ENCODE measurements around the gene IPO4.

Gene IPO4

GRCh38 chr14:24146453-24146977, 42.1 kb downstream of the IPO4 start, which contains the start of gene PSME2:
Gene PSME2, minus strand, starts transcription at chr14:24146610. Its CDS starts 29 bp downstream, at chr14:24146581.
- Histone ChIP-seq H3K36me3 (ENCODE audit: insufficient read depth, low read length) (peaks cover 22% of the 10 kb centered on the region; the same call in 1 of the 2 replicates), H3K9me3 (ENCODE audit: low read depth, low read length) (no peaks in the 10 kb centered on the region), H3K4me3 (peak within 1 kb of the TSS; percentile 99), H3K9ac (ENCODE audit: insufficient read length) (peak within 1 kb of the TSS; percentile 79), H3K27ac (peak within 1 kb of the TSS; percentile 62; the same call in 1 of the 2 replicates)
- DNase-seq (ENCODE audit: low read depth, low spot score): no peak
- TF ChIP-seq POLR2AphosphoS5 (IDR thresholded peaks at IDR 0.05; ENCODE audit: borderline replicate concordance, low read depth, low read length): no peak; the same call in 1 of the 2 replicates
- TF ChIP-seq FOXP2 (optimal IDR thresholded peaks at IDR 0.05; ENCODE audit: control extremely low read depth, extremely low read length, insufficient read depth): no peak
- no peak for TF ChIP-seq EZH2 (IDR thresholded peaks at IDR 0.05)

GRCh38 chr14:24145690-24146452, 42.7 kb downstream of the IPO4 start:
- TF ChIP-seq EZH2 (IDR thresholded peaks at IDR 0.05) (no peak), POLR2AphosphoS5 (IDR thresholded peaks at IDR 0.05; ENCODE audit: borderline replicate concordance, low read depth, low read length) (no peak), FOXP2 (optimal IDR thresholded peaks at IDR 0.05; ENCODE audit: control extremely low read depth, extremely low read length, insufficient read depth) (no peak)
- no peaks in the 10 kb centered on the region for H3K9me3 ChIP-seq (ENCODE audit: low read depth, low read length)
- peak overlapping the region; percentile 99 for H3K4me3 ChIP-seq
- H3K27ac ChIP-seq: no peak overlapping the region
- peaks cover 16% of the 10 kb centered on the region; the same call in 1 of the 2 replicates for H3K36me3 ChIP-seq (ENCODE audit: insufficient read depth, low read length)
- DNase-seq (ENCODE audit: low read depth, low spot score): no peak
- peak overlapping the region; percentile 79 for H3K9ac ChIP-seq (ENCODE audit: insufficient read length)

GRCh38 chr14:24145219-24145618, 43.4 kb downstream of the IPO4 start:
- no peak overlapping the region for H3K9ac ChIP-seq (ENCODE audit: insufficient read length)
- no peak overlapping the region for H3K4me3 ChIP-seq
- H3K27ac ChIP-seq: no peak overlapping the region
- TF ChIP-seq FOXP2 (optimal IDR thresholded peaks at IDR 0.05; ENCODE audit: control extremely low read depth, extremely low read length, insufficient read depth) (no peak), POLR2AphosphoS5 (IDR thresholded peaks at IDR 0.05; ENCODE audit: borderline replicate concordance, low read depth, low read length) (no peak), EZH2 (IDR thresholded peaks at IDR 0.05) (no peak)
- DNase-seq (ENCODE audit: low read depth, low spot score): no peak
- H3K36me3 ChIP-seq (ENCODE audit: insufficient read depth, low read length): peaks cover 9% of the 10 kb centered on the region; the same call in 1 of the 2 replicates
- no peaks in the 10 kb centered on the region for H3K9me3 ChIP-seq (ENCODE audit: low read depth, low read length)

GRCh38 chr14:24144451-24144850, 44.2 kb downstream of the IPO4 start:
- H3K27ac ChIP-seq: no peak overlapping the region
- H3K36me3 ChIP-seq (ENCODE audit: insufficient read depth, low read length): peaks cover 8% of the 10 kb centered on the region; the same call in 1 of the 2 replicates
- H3K9ac ChIP-seq (ENCODE audit: insufficient read length): no peak overlapping the region
- no peaks in the 10 kb centered on the region for H3K9me3 ChIP-seq (ENCODE audit: low read depth, low read length)
- no peak for DNase-seq (ENCODE audit: low read depth, low spot score)
- TF ChIP-seq EZH2 (IDR thresholded peaks at IDR 0.05) (no peak), FOXP2 (optimal IDR thresholded peaks at IDR 0.05; ENCODE audit: control extremely low read depth, extremely low read length, insufficient read depth) (no peak), POLR2AphosphoS5 (IDR thresholded peaks at IDR 0.05; ENCODE audit: borderline replicate concordance, low read depth, low read length) (no peak)
- no peak overlapping the region for H3K4me3 ChIP-seq

- H3K36me3 ChIP-seq (ENCODE audit: insufficient read depth, low read length): peaks cover 13% of the 10 kb centered on the region
- no peak overlapping the region for H3K27ac ChIP-seq
- no peak for DNase-seq (ENCODE audit: low read depth, low spot score)
- H3K9me3 ChIP-seq (ENCODE audit: low read depth, low read length): no peaks in the 10 kb centered on the region
- no peak overlapping the region for H3K4me3 ChIP-seq
- TF ChIP-seq POLR2AphosphoS5 (IDR thresholded peaks at IDR 0.05; ENCODE audit: borderline replicate concordance, low read depth, low read length) (no peak), EZH2 (IDR thresholded peaks at IDR 0.05) (no peak), FOXP2 (optimal IDR thresholded peaks at IDR 0.05; ENCODE audit: control extremely low read depth, extremely low read length, insufficient read depth) (no peak)
- no peak overlapping the region for H3K9ac ChIP-seq (ENCODE audit: insufficient read length)
These were observed 45.1 kb downstream of the IPO4 start for GRCh38 chr14:24143511-24143910.

GRCh38 chr14:24141097-24141880, 47.3 kb downstream of the IPO4 start, which contains the start of gene EMC9:
Gene EMC9, minus strand, starts transcription at chr14:24141591. Its CDS starts 287 bp downstream, at chr14:24141304.
- H3K27ac ChIP-seq: peak within 1 kb of the TSS; percentile 77
- peak within 1 kb of the TSS; percentile 81 for H3K9ac ChIP-seq (ENCODE audit: insufficient read length)
- H3K4me3 ChIP-seq: peak within 1 kb of the TSS; percentile 86
- no peaks in the 10 kb centered on the region for H3K9me3 ChIP-seq (ENCODE audit: low read depth, low read length)
- peaks cover 19% of the 10 kb centered on the region for H3K36me3 ChIP-seq (ENCODE audit: insufficient read depth, low read length)
- DNase-seq (ENCODE audit: low read depth, low spot score): peak; percentile 97
- TF ChIP-seq POLR2AphosphoS5 (IDR thresholded peaks at IDR 0.05; ENCODE audit: borderline replicate concordance, low read depth, low read length): peak; percentile 94
- no peak for TF ChIP-seq FOXP2 (optimal IDR thresholded peaks at IDR 0.05; ENCODE audit: control extremely low read depth, extremely low read length, insufficient read depth)

- no peaks in the 10 kb centered on the region for H3K9me3 ChIP-seq (ENCODE audit: low read depth, low read length)
- TF ChIP-seq FOXP2 (optimal IDR thresholded peaks at IDR 0.05; ENCODE audit: control extremely low read depth, extremely low read length, insufficient read depth) (no peak), POLR2AphosphoS5 (IDR thresholded peaks at IDR 0.05; ENCODE audit: borderline replicate concordance, low read depth, low read length) (no peak), EZH2 (IDR thresholded peaks at IDR 0.05) (no peak)
- no peak overlapping the region for H3K9ac ChIP-seq (ENCODE audit: insufficient read length)
- peaks cover 19% of the 10 kb centered on the region for H3K36me3 ChIP-seq (ENCODE audit: insufficient read depth, low read length)
- H3K27ac ChIP-seq: no peak overlapping the region
- DNase-seq (ENCODE audit: low read depth, low spot score): no peak
- H3K4me3 ChIP-seq: no peak overlapping the region; the same call in 1 of the 2 replicates
These were observed 49.2 kb downstream of the IPO4 start for GRCh38 chr14:24139272-24139934.
